Measurements from ENCODE around the gene TRIM40. TPM values are rescaled to one million over a fixed set of nuclear protein-coding genes. Genes with fewer than 3 reads are reported as not detected.

TRIM40 gene
- total and polyA plus RNA-seq, 2 of the 13 experiments (the other 11 are each of a cell fraction or from before 2014, with no cell fraction given) = 0.58 TPM; not detected in 1

DNA sequence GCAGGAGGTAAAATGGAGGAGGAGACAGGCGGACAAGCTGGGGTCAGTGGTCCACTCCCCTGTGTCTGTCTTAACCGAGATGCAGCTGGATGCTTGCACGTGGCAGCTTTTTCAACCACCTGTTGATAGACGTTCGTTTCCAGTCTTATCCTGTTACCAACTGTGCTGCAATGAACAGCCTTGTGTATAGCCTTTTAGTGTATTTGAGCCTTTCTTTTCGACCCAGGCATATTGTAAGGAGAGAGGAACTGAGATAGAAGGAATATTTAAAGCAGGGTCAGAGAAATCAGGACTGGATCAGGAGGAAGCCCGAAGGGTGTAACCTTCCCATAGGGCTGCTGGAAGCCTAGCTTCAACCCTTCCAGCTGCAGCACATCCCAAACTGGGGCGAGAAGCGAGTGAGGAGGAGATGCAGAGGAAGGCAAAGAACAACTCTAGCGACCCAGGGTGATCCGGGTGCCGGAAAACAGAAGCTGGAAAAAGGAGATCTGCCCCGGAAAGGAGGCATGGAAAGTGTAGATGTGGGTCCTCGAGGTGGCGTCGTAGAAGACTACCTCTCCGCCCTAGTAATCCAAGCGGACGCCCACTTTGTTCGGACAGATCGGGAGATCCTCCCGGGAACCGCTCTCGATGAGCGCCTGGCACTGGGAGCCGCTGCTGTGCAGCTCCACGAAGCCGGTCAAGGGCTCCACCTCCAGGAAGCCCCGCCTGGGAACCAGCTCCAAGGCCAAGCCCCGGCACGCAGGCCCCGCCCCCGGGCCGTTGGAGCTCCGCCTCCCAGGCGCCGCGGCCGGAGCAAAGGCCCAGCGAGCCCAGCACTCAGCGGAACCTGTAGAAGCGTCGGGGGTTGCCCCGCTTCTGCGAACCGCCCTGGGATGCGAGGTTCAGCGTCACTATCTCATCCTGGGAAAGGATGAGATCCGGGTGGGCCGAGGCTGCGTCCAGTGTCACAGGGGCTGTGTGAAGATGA is 34.2 kb upstream of the TRIM40 start (continued):
- TF ChIP-seq KMT2B (CRISPR knock-in tag; IDR thresholded peaks at IDR 0.05) (peak; percentile 61), ZNF660 (CRISPR knock-in tag; IDR thresholded peaks at IDR 0.05; ENCODE audit: borderline replicate concordance, low read depth) (no peak), ZFP36L1 (CRISPR knock-in tag; IDR thresholded peaks at IDR 0.05) (peak; percentile 88; the same call in 1 of the 2 replicates), ZNF672 (CRISPR knock-in tag; IDR thresholded peaks at IDR 0.05) (no peak), ZNF326 (CRISPR knock-in tag; IDR thresholded peaks at IDR 0.05; ENCODE audit: borderline replicate concordance) (no peak), KDM6A (CRISPR knock-in tag; IDR thresholded peaks at IDR 0.05; ENCODE audit: low read depth) (no peak), MED13 (CRISPR knock-in tag; IDR thresholded peaks at IDR 0.05) (peak; percentile 48; the same call in 1 of the 2 replicates), ZNF556 (CRISPR knock-in tag; IDR thresholded peaks at IDR 0.05; ENCODE audit: borderline replicate concordance) (no peak), ATF1 (CRISPR knock-in tag; IDR thresholded peaks at IDR 0.05) (no peak), ZNF10 (CRISPR knock-in tag; IDR thresholded peaks at IDR 0.05; ENCODE audit: borderline replicate concordance, low read depth) (0 out of 2 replicates have a peak, but pooled peaks have one; percentile 83)
- TF ChIP-seq, protein P1, sequence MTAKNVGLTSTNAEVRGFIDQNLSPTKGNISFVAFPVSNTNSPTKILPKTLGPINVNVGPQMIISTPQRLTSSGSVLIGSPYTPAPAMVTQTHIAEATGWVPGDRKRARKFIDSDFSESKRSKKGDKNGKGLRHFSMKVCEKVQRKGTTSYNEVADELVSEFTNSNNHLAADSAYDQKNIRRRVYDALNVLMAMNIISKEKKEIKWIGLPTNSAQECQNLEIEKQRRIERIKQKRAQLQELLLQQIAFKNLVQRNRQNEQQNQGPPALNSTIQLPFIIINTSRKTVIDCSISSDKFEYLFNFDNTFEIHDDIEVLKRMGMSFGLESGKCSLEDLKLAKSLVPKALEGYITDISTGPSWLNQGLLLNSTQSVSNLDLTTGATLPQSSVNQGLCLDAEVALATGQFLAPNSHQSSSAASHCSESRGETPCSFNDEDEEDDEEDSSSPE (CRISPR knock-in tag; IDR thresholded peaks at IDR 0.05) = peak; percentile 69
- TF ChIP-seq, protein P2, sequence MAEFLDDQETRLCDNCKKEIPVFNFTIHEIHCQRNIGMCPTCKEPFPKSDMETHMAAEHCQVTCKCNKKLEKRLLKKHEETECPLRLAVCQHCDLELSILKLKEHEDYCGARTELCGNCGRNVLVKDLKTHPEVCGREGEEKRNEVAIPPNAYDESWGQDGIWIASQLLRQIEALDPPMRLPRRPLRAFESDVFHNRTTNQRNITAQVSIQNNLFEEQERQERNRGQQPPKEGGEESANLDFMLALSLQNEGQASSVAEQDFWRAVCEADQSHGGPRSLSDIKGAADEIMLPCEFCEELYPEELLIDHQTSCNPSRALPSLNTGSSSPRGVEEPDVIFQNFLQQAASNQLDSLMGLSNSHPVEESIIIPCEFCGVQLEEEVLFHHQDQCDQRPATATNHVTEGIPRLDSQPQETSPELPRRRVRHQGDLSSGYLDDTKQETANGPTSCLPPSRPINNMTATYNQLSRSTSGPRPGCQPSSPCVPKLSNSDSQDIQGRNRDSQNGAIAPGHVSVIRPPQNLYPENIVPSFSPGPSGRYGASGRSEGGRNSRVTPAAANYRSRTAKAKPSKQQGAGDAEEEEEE (CRISPR knock-in tag; IDR thresholded peaks at IDR 0.05; ENCODE audit: borderline replicate concordance) = no peak
- TF ChIP-seq, protein P3, sequence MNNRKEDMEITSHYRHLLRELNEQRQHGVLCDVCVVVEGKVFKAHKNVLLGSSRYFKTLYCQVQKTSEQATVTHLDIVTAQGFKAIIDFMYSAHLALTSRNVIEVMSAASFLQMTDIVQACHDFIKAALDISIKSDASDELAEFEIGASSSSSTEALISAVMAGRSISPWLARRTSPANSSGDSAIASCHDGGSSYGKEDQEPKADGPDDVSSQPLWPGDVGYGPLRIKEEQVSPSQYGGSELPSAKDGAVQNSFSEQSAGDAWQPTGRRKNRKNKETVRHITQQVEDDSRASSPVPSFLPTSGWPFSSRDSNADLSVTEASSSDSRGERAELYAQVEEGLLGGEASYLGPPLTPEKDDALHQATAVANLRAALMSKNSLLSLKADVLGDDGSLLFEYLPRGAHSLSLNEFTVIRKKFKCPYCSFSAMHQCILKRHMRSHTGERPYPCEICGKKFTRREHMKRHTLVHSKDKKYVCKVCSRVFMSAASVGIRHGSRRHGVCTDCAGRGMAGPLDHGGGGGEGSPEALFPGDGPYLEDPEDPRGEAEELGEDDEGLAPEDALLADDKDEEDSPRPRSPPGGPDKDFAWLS (CRISPR knock-in tag; IDR thresholded peaks at IDR 0.05; ENCODE audit: borderline replicate concordance) = no peak
- TF ChIP-seq, protein P4, sequence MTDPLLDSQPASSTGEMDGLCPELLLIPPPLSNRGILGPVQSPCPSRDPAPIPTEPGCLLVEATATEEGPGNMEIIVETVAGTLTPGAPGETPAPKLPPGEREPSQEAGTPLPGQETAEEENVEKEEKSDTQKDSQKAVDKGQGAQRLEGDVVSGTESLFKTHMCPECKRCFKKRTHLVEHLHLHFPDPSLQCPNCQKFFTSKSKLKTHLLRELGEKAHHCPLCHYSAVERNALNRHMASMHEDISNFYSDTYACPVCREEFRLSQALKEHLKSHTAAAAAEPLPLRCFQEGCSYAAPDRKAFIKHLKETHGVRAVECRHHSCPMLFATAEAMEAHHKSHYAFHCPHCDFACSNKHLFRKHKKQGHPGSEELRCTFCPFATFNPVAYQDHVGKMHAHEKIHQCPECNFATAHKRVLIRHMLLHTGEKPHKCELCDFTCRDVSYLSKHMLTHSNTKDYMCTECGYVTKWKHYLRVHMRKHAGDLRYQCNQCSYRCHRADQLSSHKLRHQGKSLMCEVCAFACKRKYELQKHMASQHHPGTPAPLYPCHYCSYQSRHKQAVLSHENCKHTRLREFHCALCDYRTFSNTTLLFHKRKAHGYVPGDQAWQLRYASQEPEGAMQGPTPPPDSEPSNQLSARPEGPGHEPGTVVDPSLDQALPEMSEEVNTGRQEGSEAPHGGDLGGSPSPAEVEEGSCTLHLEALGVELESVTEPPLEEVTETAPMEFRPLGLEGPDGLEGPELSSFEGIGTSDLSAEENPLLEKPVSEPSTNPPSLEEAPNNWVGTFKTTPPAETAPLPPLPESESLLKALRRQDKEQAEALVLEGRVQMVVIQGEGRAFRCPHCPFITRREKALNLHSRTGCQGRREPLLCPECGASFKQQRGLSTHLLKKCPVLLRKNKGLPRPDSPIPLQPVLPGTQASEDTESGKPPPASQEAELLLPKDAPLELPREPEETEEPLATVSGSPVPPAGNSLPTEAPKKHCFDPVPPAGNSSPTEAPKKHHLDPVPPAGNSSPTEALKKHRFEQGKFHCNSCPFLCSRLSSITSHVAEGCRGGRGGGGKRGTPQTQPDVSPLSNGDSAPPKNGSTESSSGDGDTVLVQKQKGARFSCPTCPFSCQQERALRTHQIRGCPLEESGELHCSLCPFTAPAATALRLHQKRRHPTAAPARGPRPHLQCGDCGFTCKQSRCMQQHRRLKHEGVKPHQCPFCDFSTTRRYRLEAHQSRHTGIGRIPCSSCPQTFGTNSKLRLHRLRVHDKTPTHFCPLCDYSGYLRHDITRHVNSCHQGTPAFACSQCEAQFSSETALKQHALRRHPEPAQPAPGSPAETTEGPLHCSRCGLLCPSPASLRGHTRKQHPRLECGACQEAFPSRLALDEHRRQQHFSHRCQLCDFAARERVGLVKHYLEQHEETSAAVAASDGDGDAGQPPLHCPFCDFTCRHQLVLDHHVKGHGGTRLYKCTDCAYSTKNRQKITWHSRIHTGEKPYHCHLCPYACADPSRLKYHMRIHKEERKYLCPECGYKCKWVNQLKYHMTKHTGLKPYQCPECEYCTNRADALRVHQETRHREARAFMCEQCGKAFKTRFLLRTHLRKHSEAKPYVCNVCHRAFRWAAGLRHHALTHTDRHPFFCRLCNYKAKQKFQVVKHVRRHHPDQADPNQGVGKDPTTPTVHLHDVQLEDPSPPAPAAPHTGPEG (CRISPR knock-in tag; IDR thresholded peaks at IDR 0.05) = 0 out of 2 replicates have a peak, but pooled peaks have one; percentile 45
- TF ChIP-seq, protein P5, sequence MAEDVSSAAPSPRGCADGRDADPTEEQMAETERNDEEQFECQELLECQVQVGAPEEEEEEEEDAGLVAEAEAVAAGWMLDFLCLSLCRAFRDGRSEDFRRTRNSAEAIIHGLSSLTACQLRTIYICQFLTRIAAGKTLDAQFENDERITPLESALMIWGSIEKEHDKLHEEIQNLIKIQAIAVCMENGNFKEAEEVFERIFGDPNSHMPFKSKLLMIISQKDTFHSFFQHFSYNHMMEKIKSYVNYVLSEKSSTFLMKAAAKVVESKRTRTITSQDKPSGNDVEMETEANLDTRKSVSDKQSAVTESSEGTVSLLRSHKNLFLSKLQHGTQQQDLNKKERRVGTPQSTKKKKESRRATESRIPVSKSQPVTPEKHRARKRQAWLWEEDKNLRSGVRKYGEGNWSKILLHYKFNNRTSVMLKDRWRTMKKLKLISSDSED (CRISPR knock-in tag; IDR thresholded peaks at IDR 0.05) = no peak

Measured in HepG2 (cell line).